NCI-H510A treated with DMSO at 0.1 percent for 48 hours (cell line): ENCODE results near the gene GATM.
"Not testable (repeated sequence)": the region's sequence is repeated elsewhere in the genome, so short reads cannot be mapped to it uniquely, and the experiment has no call there.

ENCODE experiments used
- DNase-seq: peaks from one replicate; lab custom pipeline; 2025; lab: John Stamatoyannopoulos, UW

Gene GATM

GRCh38 chr15:45354711-45355110 lies 23.6 kb downstream of the GATM start:
- DNase-seq: no peak

GRCh38 chr15:45351227-45351626 lies 27.1 kb downstream of the GATM start:
- DNase-seq: no peak

- no peak for DNase-seq
These were observed 28.7 kb downstream of the GATM start for GRCh38 chr15:45349623-45350022.

- no peak for DNase-seq
These were observed 30.4 kb downstream of the GATM start for GRCh38 chr15:45347989-45348388.

GRCh38 chr15:45347033-45347432 lies 31.3 kb downstream of the GATM start:
- no peak for DNase-seq

GRCh38 chr15:45346381-45346780 lies 32.0 kb downstream of the GATM start:
- DNase-seq: no peak

- no peak for DNase-seq
These were observed 35.0 kb downstream of the GATM start for GRCh38 chr15:45343258-45343860.

- no peak for DNase-seq
These were observed 36.6 kb downstream of the GATM start for GRCh38 chr15:45341790-45342189.

GRCh38 chr15:45340429-45340828 lies 37.9 kb downstream of the GATM start:
- DNase-seq: no peak

GRCh38 chr15:45338417-45338816 lies 39.9 kb downstream of the GATM start:
- no peak for DNase-seq

GRCh38 chr15:45337224-45337623 lies 41.1 kb downstream of the GATM start:
- no peak for DNase-seq

- no peak for DNase-seq
These were observed 44.8 kb downstream of the GATM start for GRCh38 chr15:45333550-45333949.

- DNase-seq: no peak
These were observed 45.6 kb downstream of the GATM start for GRCh38 chr15:45332694-45333093.

GRCh38 chr15:45331972-45332371 lies 46.4 kb downstream of the GATM start:
- no peak for DNase-seq

- DNase-seq: no peak
These were observed 49.7 kb downstream of the GATM start for GRCh38 chr15:45328663-45329062.

GRCh38 chr15:45326741-45327140 lies 51.6 kb downstream of the GATM start:
- no peak for DNase-seq

- no peak for DNase-seq
These were observed 52.1 kb downstream of the GATM start for GRCh38 chr15:45326280-45326679.

GRCh38 chr15:45320581-45321205 lies 57.7 kb downstream of the GATM start:
- no peak for DNase-seq

GRCh38 chr15:45319472-45320214 lies 58.7 kb downstream of the GATM start:
- no peak for DNase-seq

GRCh38 chr15:45314960-45315359 lies 63.4 kb downstream of the GATM start:
- no peak for DNase-seq

- not testable (repeated sequence) for DNase-seq
These were observed 64.2 kb downstream of the GATM start for GRCh38 chr15:45314117-45314516.
